ENCODE data around the gene HNRNPR. TPM values are rescaled to one million over a fixed set of nuclear protein-coding genes. Genes with fewer than 3 reads are reported as not detected.
"Not testable (repeated sequence)": the region's sequence is repeated elsewhere in the genome, so short reads cannot be mapped to it uniquely, and the experiment has no call there.

Gene HNRNPR
- total RNA-seq, 1 experiment from 2014 or later = 166 TPM

GRCh38 chr1:23331713-23332112, 12.4 kb downstream of the HNRNPR start:
- no peak for DNase-seq (ENCODE audit: low read depth)

GRCh38 chr1:23330846-23331245, 13.2 kb downstream of the HNRNPR start:
- DNase-seq (ENCODE audit: low read depth) = no peak

- no peak for DNase-seq (ENCODE audit: low read depth)
These were observed 18.7 kb downstream of the HNRNPR start for GRCh38 chr1:23325393-23325792.

- no peak for DNase-seq (ENCODE audit: low read depth)
These were observed 21.3 kb downstream of the HNRNPR start for GRCh38 chr1:23322770-23323169.

GRCh38 chr1:23310280-23310679, 33.8 kb downstream of the HNRNPR start:
- not testable (repeated sequence) for DNase-seq (ENCODE audit: low read depth)

GRCh38 chr1:23304140-23304620, 39.9 kb downstream of the HNRNPR start:
- DNase-seq (ENCODE audit: low read depth) = no peak

GRCh38 chr1:23303524-23303923, 40.6 kb downstream of the HNRNPR start:
- DNase-seq (ENCODE audit: low read depth) = no peak

DNA sequence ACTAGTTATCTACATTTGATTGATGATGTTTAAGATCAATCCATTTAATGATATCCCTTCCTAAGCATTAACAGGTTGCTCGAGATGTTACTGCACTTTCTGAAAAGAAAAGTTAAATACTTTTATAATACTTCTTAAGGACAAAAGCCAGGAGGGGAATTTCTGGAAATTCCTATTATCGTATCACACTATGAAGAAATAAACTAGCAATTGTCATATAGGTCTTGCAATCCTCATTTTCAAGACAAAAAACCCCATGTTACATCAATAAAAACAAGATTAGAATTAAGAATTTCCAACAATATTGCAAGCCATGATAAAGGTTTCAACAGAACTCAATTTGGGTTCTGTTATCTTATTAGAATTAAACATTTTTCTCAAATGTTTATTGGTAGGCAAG, 47.2 kb downstream of the HNRNPR start:
- no peak for DNase-seq (ENCODE audit: low read depth)

DNA sequence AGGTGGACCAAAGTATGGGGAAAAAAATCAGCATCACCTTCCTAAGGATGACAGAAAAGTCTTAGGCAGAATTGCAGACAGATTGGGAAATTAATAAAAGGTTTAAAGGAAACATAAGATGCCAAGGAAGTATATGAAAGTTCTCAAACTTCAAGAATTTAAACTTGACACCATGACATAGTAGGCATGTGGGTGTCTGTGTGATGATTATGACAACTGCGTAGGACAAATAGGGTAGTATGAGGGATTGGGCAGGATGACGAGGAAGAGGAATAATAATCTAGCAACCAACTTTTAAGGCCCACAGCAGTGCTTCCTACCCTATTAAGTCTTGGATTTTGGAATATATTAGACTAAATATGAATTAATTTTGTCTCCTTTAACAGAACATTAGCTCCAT, 52.4 kb downstream of the HNRNPR start:
- no peak for DNase-seq (ENCODE audit: low read depth)

- no peak for DNase-seq (ENCODE audit: low read depth)
These were observed 53.1 kb downstream of the HNRNPR start for GRCh38 chr1:23290836-23291565.

GRCh38 chr1:23288671-23289070, 55.4 kb downstream of the HNRNPR start:
- DNase-seq (ENCODE audit: low read depth) = no peak

- no peak for DNase-seq (ENCODE audit: low read depth)
These were observed 55.9 kb downstream of the HNRNPR start for GRCh38 chr1:23288201-23288600.

DNA sequence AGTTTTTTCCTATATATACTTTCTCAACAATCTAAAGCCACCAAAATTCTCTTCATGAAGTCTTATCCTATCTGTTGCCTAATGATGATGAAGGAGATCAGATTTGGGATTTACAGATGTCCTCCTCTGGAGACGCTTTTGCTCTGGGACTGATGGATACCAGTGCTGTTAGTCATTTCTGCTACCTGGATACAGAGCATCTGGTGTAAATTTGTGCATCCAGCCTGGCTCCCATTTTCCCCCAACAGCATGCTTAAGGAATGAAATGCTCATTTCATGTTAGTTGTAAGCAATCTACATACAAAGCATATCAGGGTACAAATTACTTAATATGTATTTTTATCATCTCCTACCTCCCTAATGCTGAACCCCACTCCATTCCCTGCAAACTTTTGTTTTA, 57.7 kb downstream of the HNRNPR start:
- DNase-seq (ENCODE audit: low read depth) = no peak

- peak; percentile 39 for DNase-seq (ENCODE audit: low read depth)
These were observed 60.1 kb downstream of the HNRNPR start for GRCh38 chr1:23283667-23284602.

DNA sequence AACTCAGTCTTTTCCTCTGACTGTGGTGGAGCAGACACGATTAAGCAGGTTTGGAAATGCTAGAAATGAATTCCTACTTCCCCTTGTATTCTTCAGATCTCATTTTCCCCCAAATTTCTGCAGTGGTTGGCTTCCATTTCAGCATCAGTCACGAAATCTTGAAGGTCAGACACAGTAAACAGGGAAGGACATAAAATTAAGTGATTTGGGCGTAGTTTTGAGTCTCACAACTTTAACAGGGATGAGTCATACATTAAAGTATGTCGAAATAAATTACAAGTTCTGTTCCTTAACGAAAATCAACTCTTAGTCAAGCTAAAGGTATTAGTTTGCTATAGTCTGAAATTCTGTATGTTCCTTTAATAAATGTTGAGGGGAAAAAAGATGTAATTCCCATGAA, 61.1 kb downstream of the HNRNPR start:
- peak; percentile 76 for DNase-seq (ENCODE audit: low read depth)

DNA sequence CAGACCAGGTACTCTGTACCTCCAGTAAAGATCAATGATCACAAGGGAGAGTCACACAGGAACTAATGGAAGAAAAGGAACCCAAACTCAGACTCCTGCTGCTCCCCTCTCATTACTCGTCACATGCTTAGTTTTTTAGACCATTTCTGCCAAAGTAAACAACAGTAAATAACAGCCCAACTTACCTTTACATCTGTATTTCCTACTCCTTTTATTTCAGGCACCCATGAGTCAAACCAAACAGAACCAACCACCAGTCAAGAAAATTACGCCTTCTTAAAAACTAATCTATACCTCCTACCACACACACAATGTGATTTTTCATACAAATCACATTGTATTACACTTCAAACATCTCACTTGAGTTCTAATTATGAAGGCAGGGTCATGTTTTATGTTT, 65.4 kb downstream of the HNRNPR start:
- DNase-seq (ENCODE audit: low read depth) = no peak

DNA sequence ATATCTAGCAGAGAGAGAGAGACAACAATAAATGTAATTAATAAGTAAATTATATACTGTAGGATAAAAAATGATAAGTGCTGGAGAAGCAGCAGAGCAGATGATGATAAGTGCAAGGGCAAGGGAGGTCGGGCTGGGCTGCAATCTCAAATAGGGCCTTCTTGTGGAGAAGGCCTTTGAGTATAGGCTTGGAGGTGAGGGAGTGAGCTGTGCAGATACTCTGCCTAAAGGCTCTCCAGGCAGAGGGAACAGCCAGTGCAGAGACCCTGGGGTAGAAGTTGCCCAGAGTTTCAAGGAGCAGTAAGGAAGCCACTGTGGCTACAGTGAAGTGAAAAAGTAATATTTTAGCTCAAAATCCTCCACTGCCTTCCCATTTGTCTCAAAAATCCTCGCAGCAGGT, 67.6 kb downstream of the HNRNPR start:
- no peak for DNase-seq (ENCODE audit: low read depth)

- DNase-seq (ENCODE audit: low read depth) = no peak
These were observed 70.0 kb downstream of the HNRNPR start for GRCh38 chr1:23274134-23274505.

DNA sequence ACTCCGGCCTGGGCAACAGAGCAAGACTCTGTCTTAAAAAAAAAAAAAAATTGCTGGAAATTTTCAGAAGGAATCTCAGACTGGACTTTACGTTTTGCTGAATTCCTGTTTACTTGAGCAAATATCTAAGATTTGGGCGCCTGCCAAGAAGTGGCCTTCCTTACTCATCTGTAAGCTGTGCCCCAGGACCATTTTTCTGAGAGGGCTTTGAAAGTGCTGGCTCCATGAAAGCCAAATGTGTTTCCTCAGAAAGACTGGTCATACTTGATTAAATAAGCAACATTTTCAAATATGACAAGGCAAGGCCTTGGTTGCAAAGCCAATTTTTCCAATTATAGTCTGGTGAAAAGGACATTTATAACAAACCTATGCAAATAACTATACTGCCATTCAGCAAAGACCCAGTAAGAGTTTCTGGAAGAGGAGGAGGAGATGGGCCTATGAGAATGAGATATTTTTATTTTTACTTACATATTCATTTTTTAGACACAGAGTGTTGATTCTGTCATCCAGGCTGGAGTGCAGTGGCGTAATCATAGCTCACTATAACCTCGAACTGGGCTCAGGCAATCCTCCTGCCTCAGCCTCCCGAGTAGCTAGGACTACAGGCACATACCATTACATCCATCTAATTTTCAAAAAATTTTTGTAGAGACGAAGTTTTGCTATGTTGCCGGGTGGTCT, 70.5 kb downstream of the HNRNPR start:
- DNase-seq (ENCODE audit: low read depth) = peak; percentile 74

GRCh38 chr1:23263380-23263887, 80.7 kb downstream of the HNRNPR start:
- DNase-seq (ENCODE audit: low read depth) = no peak

GRCh38 chr1:23258082-23258481, 86.0 kb downstream of the HNRNPR start:
- DNase-seq (ENCODE audit: low read depth) = not testable (repeated sequence)

DNA sequence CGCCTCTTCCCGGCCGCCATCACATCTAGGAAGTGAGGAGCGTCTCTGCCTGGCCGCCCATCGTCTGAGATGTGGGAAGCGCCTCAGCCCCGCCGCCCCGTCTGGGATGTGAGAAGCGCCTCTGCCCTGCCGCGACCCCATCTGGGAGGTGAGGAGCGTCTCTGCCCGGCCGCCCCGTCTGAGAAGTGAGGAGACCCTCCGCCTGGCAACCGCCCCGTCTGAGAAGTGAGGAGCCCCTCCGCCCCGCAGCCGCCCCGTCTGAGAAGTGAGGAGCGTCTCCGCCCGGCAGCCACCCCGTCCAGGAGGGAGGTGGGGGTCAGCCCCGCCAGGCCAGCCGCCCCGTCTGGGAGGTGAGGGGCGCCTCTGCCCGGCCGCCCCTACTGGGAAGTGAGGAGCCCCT, 86.7 kb downstream of the HNRNPR start:
- DNase-seq (ENCODE audit: low read depth) = not testable (repeated sequence)

Data from HT1080 (cell line).